Naive thymus-derived CD8-positive, alpha-beta T cell (primary cell): ENCODE data around the gene ELMO3. TPM values are rescaled to one million over a fixed set of nuclear protein-coding genes. Genes with fewer than 3 reads are reported as not detected.
A peak's percentile ranks its signal among the peaks of the same experiment; 100 is the strongest.

Experiments used
- ATAC-seq, 2 donors: fragments of 150-1000 bp; cut with Tn5 transposase in 1 of 2; sonication (Bioruptor Pico), chemical (Tn5 transposase) in 1 of 2; 1 replicate in 1 of 2; 2 replicates in 1 of 2; pipeline ENCODE4 v1.10.0; 2021; ENCODE audit warnings: mild to moderate bottlenecking in 2 of 2, moderate library complexity in 2 of 2
- POLR2A ChIA-PET: fragments of 350-600 bp; sonication (Branson Sonifier 250); formaldehyde crosslinking; loops from one replicate; lab custom pipeline; 2021; ENCODE audit warnings: antibody characterized with exemption; lab: Charles Lee
- DNase-seq, 10 donors: peaks; one replicate each; pipeline versions ENCODE4 v3.0.0 to v3.0.0-alpha.2; 2020 to 2022
- H3K27ac Mint-ChIP-seq, 10 donors: one replicate each; pipeline ENCODE4 v1.8.0; 2020 to 2022; ENCODE audit warnings: mild to moderate bottlenecking in 10 of 10, mixed read lengths in 10 of 10, moderate library complexity in 4 of 10, inconsistent platforms in 1 of 10
- H3K27me3 Mint-ChIP-seq, 5 donors: one replicate each; pipeline ENCODE4 v1.8.0; 2021 to 2022; ENCODE audit warnings: mixed read lengths in 5 of 5
- H3K36me3 Mint-ChIP-seq, 3 donors: one replicate each; pipeline ENCODE4 v1.8.0; 2020 to 2022; ENCODE audit warnings: mixed read lengths in 3 of 3, mild to moderate bottlenecking in 2 of 3, inconsistent platforms in 1 of 3
- H3K4me1 Mint-ChIP-seq, 4 donors: one replicate each; pipeline ENCODE4 v1.8.0; 2021 to 2022; ENCODE audit warnings: mixed read lengths in 4 of 4
- H3K4me3 Mint-ChIP-seq, 10 donors: one replicate each; pipeline ENCODE4 v1.8.0; 2020 to 2022; ENCODE audit warnings: mild to moderate bottlenecking in 10 of 10, mixed read lengths in 10 of 10, moderate library complexity in 6 of 10, inconsistent platforms in 1 of 10
- H3K9me3 Mint-ChIP-seq, 9 donors: one replicate each; pipeline ENCODE4 v1.8.0; 2020 to 2022; ENCODE audit warnings: mixed read lengths in 9 of 9, mild to moderate bottlenecking in 3 of 9, inconsistent platforms in 1 of 9, moderate library complexity in 1 of 9
- polyA plus RNA-seq, 3 donors: library from polyadenylated mRNA; unstranded; fragments of 300-500 nt; fragmentation: Illumina TruSeq; gene quantifications; one replicate each; pipeline ENCODE4 v1.2.3, GENCODE V29; 2021
- total RNA-seq, 8 experiments: library from RNA in 2 of 8; stranded (reverse) in 2 of 8; gene quantifications; one replicate each; pipeline ENCODE4 v1.2.3 and lab custom pipeline; 2021 to 2026

The ELMO3 gene
- total RNA-seq (1 to 10 TPM; 5.0 to 5.6 TPM), polyA plus RNA-seq (not detected), total RNA-seq (lab: John Stamatoyannopoulos, UW) (0.98 to 19.3 (median 10.4) reads per million in 6 experiments)

DNA sequence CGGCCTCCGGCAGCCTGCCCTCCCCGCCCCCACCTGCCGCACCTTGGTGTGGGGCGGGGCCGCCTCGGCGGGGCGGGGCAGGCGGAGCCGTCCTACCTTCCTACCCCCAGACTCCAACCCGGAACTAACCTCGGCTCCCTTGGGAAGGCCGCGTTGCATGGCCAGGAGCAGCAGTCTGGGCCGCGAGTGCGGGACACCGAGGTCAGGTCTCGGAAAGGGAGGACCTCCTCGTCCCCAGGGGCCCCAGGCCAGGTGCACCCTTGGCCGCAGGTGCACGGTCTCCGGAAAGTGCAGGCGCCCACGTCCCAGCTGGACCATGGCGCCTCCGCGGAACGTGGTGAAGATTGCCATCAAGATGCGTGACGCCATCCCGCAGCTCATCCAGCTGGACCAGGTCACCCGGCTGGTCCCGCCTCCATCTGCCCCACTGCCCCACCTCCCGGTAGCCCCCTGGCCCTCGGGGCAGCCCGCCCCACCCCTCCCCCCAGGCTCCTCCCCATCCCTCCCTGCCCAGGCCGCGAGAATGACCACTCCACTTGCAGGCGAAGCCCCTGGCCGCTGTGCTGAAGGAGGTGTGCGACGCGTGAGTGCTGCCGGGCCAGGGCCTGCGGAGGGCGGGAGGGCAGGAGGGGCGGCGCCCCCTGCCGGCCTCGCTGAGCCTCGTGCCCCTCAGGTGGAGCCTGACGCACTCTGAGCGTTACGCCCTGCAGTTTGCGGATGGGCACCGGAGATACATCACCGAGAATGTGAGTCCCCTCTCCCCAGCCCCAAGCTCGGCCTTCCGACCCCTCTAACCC is at the start of gene ELMO3:
TSS of gene ELMO3 (plus strand) at position 121 of the 797 bp plus-strand sequence. CDS start at position 317, 196 bp downstream.
- Mint-ChIP-seq H3K27ac (peak within 1 kb of the TSS in 6 of 10 donors; percentile 15 to 66 (median 46)), H3K4me3 (no peak within 1 kb of the TSS), H3K9me3 (no peaks in the 10 kb centered on the region), H3K27me3 (no peaks in the 10 kb centered on the region), H3K4me1 (peaks cover 9 to 34% (median 19%) of the 10 kb centered on the region in 4 donors), H3K36me3 (peaks cover 0 to 53% (median 8%) of the 10 kb centered on the region in 3 donors)
- ATAC-seq = no peak
- peak in 1 of 10 donors; percentile 63 for DNase-seq
- POLR2A ChIA-PET = no interaction called here

- H3K36me3 Mint-ChIP-seq = peaks cover 0 to 43% (median 38%) of the 10 kb centered on the region in 3 donors
- H3K4me1 Mint-ChIP-seq = peaks cover 5 to 17% (median 10%) of the 10 kb centered on the region in 4 donors
- no peak for ATAC-seq
- H3K4me3 Mint-ChIP-seq = peak overlapping the region in 5 of 10 donors; percentile 24 to 52 (median 50)
- H3K27ac Mint-ChIP-seq = peak overlapping the region in 3 of 10 donors; percentile 15 to 27 (median 25)
- POLR2A ChIA-PET = interaction anchor here (0.6 to 1.6 kb wide), 2 partner anchors 39 to 616 kb away, joined by 5 read pairs; partner anchors contain the start of gene PHAF1
- peaks cover 0 to 23% (median 13%) of the 10 kb centered on the region in 5 donors for H3K27me3 Mint-ChIP-seq
- H3K9me3 Mint-ChIP-seq = no peaks in the 10 kb centered on the region
- no peak for DNase-seq
Observed at GRCh38 chr16:67149276-67150046, 49.5 kb upstream of the ELMO3 start.

- Mint-ChIP-seq H3K27ac (no peak overlapping the region), H3K4me3 (peak overlapping the region in 5 of 10 donors; percentile 16 to 83 (median 66))
Observed at GRCh38 chr16:67150047-67150832, 48.7 kb upstream of the ELMO3 start.

GRCh38 chr16:67150833-67151396 is 48.0 kb upstream of the ELMO3 start, which contains the start of gene B3GNT9:
Gene B3GNT9 (minus strand): TSS chr16:67150998. CDS start chr16:67150485, 513 bp downstream.
- ATAC-seq (peak; percentile 13 to 29), DNase-seq (no peak)
- H3K27ac Mint-ChIP-seq = peak within 1 kb of the TSS in 3 of 10 donors; percentile 17 to 55 (median 43)
- POLR2A ChIA-PET = interaction anchor here (1.1 to 1.9 kb wide), 3 partner anchors 12 to 124 kb away, joined by 3 to 5 read pairs (median 3); no protein-coding TSS in a partner anchor
- no peaks in the 10 kb centered on the region for H3K9me3 Mint-ChIP-seq
- peak within 1 kb of the TSS; percentile 56 to 86 (median 70) for H3K4me3 Mint-ChIP-seq
- peaks cover 6 to 23% (median 14%) of the 10 kb centered on the region in 4 donors for H3K4me1 Mint-ChIP-seq
- H3K36me3 Mint-ChIP-seq = peaks cover 0 to 31% (median 24%) of the 10 kb centered on the region in 3 donors
- H3K27me3 Mint-ChIP-seq = peaks cover 0 to 23% (median 13%) of the 10 kb centered on the region in 5 donors

More at GRCh38 chr16:67150047-67150832, 48.7 kb upstream of the ELMO3 start:
- peaks cover 5 to 19% (median 12%) of the 10 kb centered on the region in 4 donors for H3K4me1 Mint-ChIP-seq
- peaks cover 0 to 23% (median 13%) of the 10 kb centered on the region in 5 donors for H3K27me3 Mint-ChIP-seq
- POLR2A ChIA-PET = interaction anchor here (1.1 to 1.9 kb wide), 3 partner anchors 12 to 123 kb away, joined by 3 to 5 read pairs (median 5); partner anchors contain the start of gene PHAF1
- DNase-seq (no peak), ATAC-seq (peak; percentile 62 to 78)
- no peaks in the 10 kb centered on the region for H3K9me3 Mint-ChIP-seq
- peaks cover 0 to 37% (median 30%) of the 10 kb centered on the region in 3 donors for H3K36me3 Mint-ChIP-seq

- H3K36me3 Mint-ChIP-seq = peaks cover 0 to 24% (median 18%) of the 10 kb centered on the region in 3 donors
- no peaks in the 10 kb centered on the region for H3K9me3 Mint-ChIP-seq
- POLR2A ChIA-PET = interaction anchor here (1.1 to 1.9 kb wide), 3 partner anchors 11 to 124 kb away, joined by 3 to 5 read pairs (median 3); no protein-coding TSS in a partner anchor
- peaks cover 0 to 23% (median 13%) of the 10 kb centered on the region in 5 donors for H3K27me3 Mint-ChIP-seq
- peak overlapping the region in 2 of 10 donors; percentile 43 to 55 for H3K27ac Mint-ChIP-seq
- peaks cover 8 to 29% (median 17%) of the 10 kb centered on the region in 4 donors for H3K4me1 Mint-ChIP-seq
- peak overlapping the region; percentile 33 to 86 (median 70) for H3K4me3 Mint-ChIP-seq
- ATAC-seq = no peak
- DNase-seq = no peak
Observed at GRCh38 chr16:67151431-67152097, 47.4 kb upstream of the ELMO3 start.

DNA sequence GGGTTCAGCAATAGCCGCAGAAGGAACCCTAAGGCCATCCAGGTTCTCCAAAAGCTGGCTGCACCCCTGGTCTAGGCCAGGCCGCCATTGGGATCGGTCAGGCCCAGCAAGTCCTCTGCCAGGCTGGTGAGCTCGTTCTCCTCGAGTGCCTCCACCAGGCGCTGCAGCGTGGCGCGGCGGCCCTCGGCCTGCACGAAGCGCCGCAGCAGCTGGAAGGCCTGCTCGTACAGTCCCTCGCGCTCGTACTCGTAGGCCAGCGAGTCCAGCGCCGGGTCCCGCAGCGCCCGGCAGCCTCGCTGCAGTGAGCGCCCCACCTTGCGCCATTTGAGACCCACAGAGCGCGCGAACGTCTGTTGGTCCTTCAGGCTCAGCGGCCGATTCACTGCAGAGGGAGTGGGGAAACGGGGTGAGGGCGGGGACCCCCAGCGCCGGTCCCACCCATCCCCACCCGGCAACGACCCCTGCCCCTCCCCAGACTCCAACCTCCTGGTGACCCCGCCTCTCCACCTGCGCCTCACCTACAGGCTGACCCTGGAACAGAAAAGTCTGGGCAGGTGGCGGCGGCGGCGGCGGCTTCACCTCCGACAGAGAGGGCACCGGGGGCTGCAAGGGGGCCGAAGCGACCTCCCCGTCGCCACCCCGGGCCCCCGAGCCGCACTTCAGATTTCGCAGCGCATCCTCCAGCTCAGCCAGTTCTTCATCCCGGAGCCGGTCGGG is 44.2 kb upstream of the ELMO3 start:
- DNase-seq (no peak), ATAC-seq (peak in 1 of 2 donors; percentile 1)
- POLR2A ChIA-PET = interaction anchor here (0.5 to 1.2 kb wide), 6 partner anchors 19 to 154 kb away, joined by 3 to 6 read pairs (median 6); no protein-coding TSS in a partner anchor
- H3K4me3 Mint-ChIP-seq = peak overlapping the region in 7 of 10 donors; percentile 55 to 77 (median 71)
- H3K27me3 Mint-ChIP-seq = peaks cover 0 to 7% (median 0%) of the 10 kb centered on the region in 5 donors
- peaks cover 26 to 52% (median 40%) of the 10 kb centered on the region in 4 donors for H3K4me1 Mint-ChIP-seq
- no peaks in the 10 kb centered on the region for H3K9me3 Mint-ChIP-seq
- no peak overlapping the region for H3K27ac Mint-ChIP-seq
- peaks cover 0 to 2% (median 0%) of the 10 kb centered on the region in 3 donors for H3K36me3 Mint-ChIP-seq

DNA sequence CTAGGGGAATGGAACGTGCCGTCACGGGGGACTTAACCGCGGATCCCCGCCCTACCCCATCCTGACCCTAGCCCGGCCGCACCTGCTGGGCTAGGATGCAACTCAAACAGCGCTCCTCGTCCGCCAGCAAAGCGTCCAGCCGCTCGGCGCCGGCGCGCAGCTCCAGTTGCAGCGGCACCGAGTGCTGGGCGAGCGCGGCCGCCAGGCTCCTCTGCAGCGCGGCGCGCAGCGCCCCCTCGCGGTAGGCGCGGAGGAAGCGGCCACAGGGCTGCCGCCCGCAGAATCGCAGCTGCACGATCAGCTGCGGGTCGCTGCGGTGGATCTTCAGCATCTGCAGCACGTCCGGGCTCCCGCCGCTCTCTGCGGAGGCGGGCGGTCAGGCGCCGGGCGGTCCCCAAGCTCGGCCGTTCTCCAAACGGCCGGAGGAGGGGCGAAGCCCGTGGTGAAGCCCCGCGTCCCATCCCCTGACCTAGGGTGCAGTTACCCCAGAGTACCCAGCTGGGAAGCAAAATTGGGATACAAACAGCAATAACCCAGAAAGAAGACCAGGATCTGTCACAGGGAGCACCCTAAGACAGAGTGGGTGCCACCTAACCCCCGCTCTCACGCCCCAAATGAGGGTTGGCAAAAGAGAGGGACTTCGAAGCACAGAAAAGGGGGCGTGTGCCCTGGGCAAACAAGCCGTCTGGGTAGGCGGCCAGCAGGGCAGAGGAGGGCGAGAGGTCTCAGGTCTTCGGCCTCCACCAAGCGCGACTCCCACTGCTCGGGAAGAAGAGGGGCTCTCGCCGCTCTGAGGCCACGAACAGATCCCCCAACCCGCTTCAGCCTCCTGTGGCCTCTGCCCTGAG is 43.4 kb upstream of the ELMO3 start:
- Mint-ChIP-seq H3K36me3 (peaks cover 0 to 2% (median 0%) of the 10 kb centered on the region in 3 donors), H3K4me1 (peaks cover 28 to 56% (median 43%) of the 10 kb centered on the region in 4 donors), H3K27me3 (peaks cover 0 to 13% (median 0%) of the 10 kb centered on the region in 5 donors), H3K9me3 (no peaks in the 10 kb centered on the region), H3K27ac (peak overlapping the region in 2 of 10 donors; percentile 51 to 59), H3K4me3 (peak overlapping the region in 9 of 10 donors; percentile 54 to 77 (median 69))
- ATAC-seq (peak; percentile 48 to 52), DNase-seq (peak; percentile 53 to 89 (median 78))
- POLR2A ChIA-PET = interaction anchor here (0.5 to 1.2 kb wide), 5 partner anchors 72 to 155 kb away, joined by 3 to 6 read pairs (median 5); no protein-coding TSS in a partner anchor

- H3K4me1 Mint-ChIP-seq = peaks cover 28 to 60% (median 45%) of the 10 kb centered on the region in 4 donors
- H3K27ac Mint-ChIP-seq = peak overlapping the region in 6 of 10 donors; percentile 18 to 93 (median 54)
- POLR2A ChIA-PET = no interaction called here
- peak overlapping the region in 7 of 10 donors; percentile 4 to 56 (median 19) for H3K4me3 Mint-ChIP-seq
- H3K9me3 Mint-ChIP-seq = no peaks in the 10 kb centered on the region
- H3K27me3 Mint-ChIP-seq = peaks cover 2 to 13% (median 7%) of the 10 kb centered on the region in 5 donors
- ATAC-seq = no peak
- peaks cover 0 to 4% (median 0%) of the 10 kb centered on the region in 3 donors for H3K36me3 Mint-ChIP-seq
- DNase-seq = peak in 1 of 10 donors; percentile 54
Observed at GRCh38 chr16:67156143-67156844, 42.6 kb upstream of the ELMO3 start.
